Sigmoid colon (tissue), 7 donors: ENCODE measurements around the gene SGCD. TPM values are rescaled to one million over a fixed set of nuclear protein-coding genes. Genes with fewer than 3 reads are reported as not detected.

ENCODE experiments used
- DNase-seq: peaks from one replicate; pipeline ENCODE4 v3.0.0-alpha.2; 2019
- H3K27ac ChIP-seq, 4 donors: fragments of 200-600 bp; sonication (generic); one replicate each; pipeline ENCODE4 v1.5.1; 2016 to 2019; ENCODE audit warnings: mild to moderate bottlenecking in 1 of 4
- H3K27me3 ChIP-seq, 3 donors: fragments of 200-600 bp; sonication (generic); one replicate each; pipeline ENCODE4 v1.5.1; 2019; ENCODE audit warnings: mild to moderate bottlenecking in 1 of 3
- H3K36me3 ChIP-seq, 4 donors: fragments of 200-600 bp; sonication (generic); one replicate each; pipeline ENCODE4 v1.5.1; 2016 to 2019
- H3K4me1 ChIP-seq, 4 donors: fragments of 200-600 bp; sonication (generic); one replicate each; pipeline ENCODE4 v1.5.1; 2017 to 2019
- H3K4me3 ChIP-seq, 4 donors: fragments of 200-600 bp; sonication (generic); one replicate each; pipeline ENCODE4 v1.5.1; 2017 to 2019; ENCODE audit warnings: mild to moderate bottlenecking in 2 of 4, moderate library complexity in 1 of 4
- H3K9me3 ChIP-seq, 4 donors: fragments of 200-600 bp in 3 of 4; sonication (generic) in 3 of 4; one replicate each; pipeline versions ENCODE4 v1.5.1 to v1.6.1; 2013 to 2019
- EP300 ChIP-seq, 4 donors: sonication (generic); formaldehyde crosslinking; IDR thresholded peaks; one replicate each; pipeline ENCODE4 v1.6.1; 2017; ENCODE audit warnings: antibody characterized with exemption in 4 of 4
- POLR2A ChIP-seq, 2 donors: fragments of 450-650 bp; IDR thresholded peaks; one replicate each; pipeline ENCODE4 v1.6.1; 2016; ENCODE audit warnings: antibody characterized with exemption in 2 of 2, mild to moderate bottlenecking in 2 of 2, moderate library complexity in 2 of 2
- POLR2AphosphoS5 ChIP-seq, 4 donors: sonication (generic); formaldehyde crosslinking; IDR thresholded peaks; one replicate each; pipeline ENCODE4 v1.6.1; 2017; ENCODE audit warnings: antibody characterized with exemption in 4 of 4
- WGBS, 2 donors: extraction: QIAGEN DNeasy Blood & Tissue Kit; methylation state at CpG; one replicate each; pipeline ENCODE4 v1.1.7; 2013; 5-methylcytosine and 5-hydroxymethylcytosine counted together
- intact Hi-C: fragments of 100-400 bp; cut with DNase I; formaldehyde crosslinking; loops from one replicate; pipeline ENCODE4 v1.15.1; 2023
- polyA plus RNA-seq, 3 donors: library from polyadenylated mRNA; stranded (reverse); fragments of 200-250 nt; gene quantifications; one replicate each; pipeline ENCODE4 v1.2.3, GENCODE V29; 2013
- total RNA-seq, 4 donors: library from RNA; depleted of rRNA; stranded (reverse); fragments of >200 nt; gene quantifications; one replicate each; pipeline ENCODE4 v1.1.0, GENCODE V29; 2016
- TF ChIP-seq, protein P1 (sequence below), 4 experiments: fragments of 450-650 bp in 3 of 4; fragments of 200-600 bp in 1 of 4; IDR thresholded peaks; one replicate each; pipeline ENCODE4 v1.5.1; 2016 to 2019; ENCODE audit warnings: antibody characterized with exemption in 4 of 4, mild to moderate bottlenecking in 3 of 4, moderate library complexity in 2 of 4
- donor health status: healthy with polysubstance abuse.
- donor health status: Bipolar disorder and iron deficiency.
- donor health status: healthy.

Gene SGCD
- total and polyA plus RNA-seq, 7 donors, result under 0.01 to 34.3 (median 8.2) TPM

DNA sequence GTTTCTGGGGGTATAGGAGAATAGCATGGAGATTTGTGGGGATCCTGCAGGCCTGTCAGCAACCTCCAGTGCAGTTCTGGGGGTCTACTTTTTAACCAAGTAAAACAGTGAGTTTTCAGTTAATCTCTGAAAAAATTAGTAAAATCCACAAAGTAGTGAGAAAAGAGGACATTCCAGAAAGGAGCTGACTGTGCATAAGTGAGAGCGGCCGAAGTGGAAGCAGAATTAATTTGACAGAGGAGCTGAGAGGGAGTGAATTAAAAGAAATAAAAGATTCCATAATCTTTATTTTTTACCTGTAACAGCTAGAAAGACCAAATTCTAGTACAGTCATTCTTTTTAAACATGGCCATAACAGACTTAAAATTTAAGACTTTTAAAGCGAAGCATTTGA, 149.2 kb downstream of the SGCD start:
- H3K9me3 ChIP-seq, result no peaks in the 10 kb centered on the region
- no peaks in the 10 kb centered on the region for H3K36me3 ChIP-seq
- no peaks in the 10 kb centered on the region for H3K27me3 ChIP-seq
- 80 to 86% methylated on average over 3 of the region's 3 CpGs for WGBS, 2 donors
- intact Hi-C loops, result no loop called here
- DNase-seq, result no peak
- H3K4me3 ChIP-seq, result no peak overlapping the region
- H3K27ac ChIP-seq, result peak overlapping the region in 3 of 4 donors; percentile 49 to 71 (median 63)
- peaks cover 0 to 44% (median 31%) of the 10 kb centered on the region in 4 donors for H3K4me1 ChIP-seq
- no peak for TF ChIP-seq POLR2AphosphoS5 (IDR thresholded peaks at IDR 0.05)
- TF ChIP-seq EP300 (IDR thresholded peaks at IDR 0.05), result no peak
- TF ChIP-seq, protein P1, sequence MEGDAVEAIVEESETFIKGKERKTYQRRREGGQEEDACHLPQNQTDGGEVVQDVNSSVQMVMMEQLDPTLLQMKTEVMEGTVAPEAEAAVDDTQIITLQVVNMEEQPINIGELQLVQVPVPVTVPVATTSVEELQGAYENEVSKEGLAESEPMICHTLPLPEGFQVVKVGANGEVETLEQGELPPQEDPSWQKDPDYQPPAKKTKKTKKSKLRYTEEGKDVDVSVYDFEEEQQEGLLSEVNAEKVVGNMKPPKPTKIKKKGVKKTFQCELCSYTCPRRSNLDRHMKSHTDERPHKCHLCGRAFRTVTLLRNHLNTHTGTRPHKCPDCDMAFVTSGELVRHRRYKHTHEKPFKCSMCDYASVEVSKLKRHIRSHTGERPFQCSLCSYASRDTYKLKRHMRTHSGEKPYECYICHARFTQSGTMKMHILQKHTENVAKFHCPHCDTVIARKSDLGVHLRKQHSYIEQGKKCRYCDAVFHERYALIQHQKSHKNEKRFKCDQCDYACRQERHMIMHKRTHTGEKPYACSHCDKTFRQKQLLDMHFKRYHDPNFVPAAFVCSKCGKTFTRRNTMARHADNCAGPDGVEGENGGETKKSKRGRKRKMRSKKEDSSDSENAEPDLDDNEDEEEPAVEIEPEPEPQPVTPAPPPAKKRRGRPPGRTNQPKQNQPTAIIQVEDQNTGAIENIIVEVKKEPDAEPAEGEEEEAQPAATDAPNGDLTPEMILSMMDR (IDR thresholded peaks at IDR 0.05), result no peak
- TF ChIP-seq POLR2A (IDR thresholded peaks at IDR 0.05), result no peak

DNA sequence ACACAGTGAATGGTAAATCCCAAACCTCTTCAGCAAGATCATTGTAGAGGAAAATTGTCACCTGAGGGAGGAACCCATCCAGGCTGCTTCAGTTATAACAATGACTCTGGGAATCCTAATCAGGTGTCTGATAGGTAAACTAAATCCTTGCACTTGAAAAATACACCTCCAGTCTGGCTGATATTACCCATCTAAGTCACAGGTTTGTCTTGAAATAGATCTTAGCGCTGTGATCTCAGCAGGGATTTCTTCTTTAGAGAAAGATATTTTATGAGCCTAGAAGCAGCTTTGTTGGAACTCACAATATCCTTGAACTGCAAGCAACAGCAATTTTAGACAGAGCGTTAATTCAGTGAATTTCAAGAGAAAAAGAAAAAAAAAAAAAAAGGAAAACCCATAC, 149.7 kb downstream of the SGCD start:
- 78 to 86% methylated on average over 2 of the region's 2 CpGs for WGBS, 2 donors
- TF ChIP-seq POLR2AphosphoS5 (IDR thresholded peaks at IDR 0.05), result no peak
- TF ChIP-seq EP300 (IDR thresholded peaks at IDR 0.05), result no peak
- TF ChIP-seq, protein P1 (IDR thresholded peaks at IDR 0.05), result no peak
- no peak for TF ChIP-seq POLR2A (IDR thresholded peaks at IDR 0.05)
- no peak overlapping the region for H3K4me3 ChIP-seq
- H3K9me3 ChIP-seq, result no peaks in the 10 kb centered on the region
- no peaks in the 10 kb centered on the region for H3K27me3 ChIP-seq
- H3K4me1 ChIP-seq, result peaks cover 0 to 44% (median 31%) of the 10 kb centered on the region in 4 donors
- no peaks in the 10 kb centered on the region for H3K36me3 ChIP-seq
- H3K27ac ChIP-seq, result peak overlapping the region in 3 of 4 donors; percentile 49 to 71 (median 63)
- intact Hi-C loops, result no loop called here
- DNase-seq, result no peak

DNA sequence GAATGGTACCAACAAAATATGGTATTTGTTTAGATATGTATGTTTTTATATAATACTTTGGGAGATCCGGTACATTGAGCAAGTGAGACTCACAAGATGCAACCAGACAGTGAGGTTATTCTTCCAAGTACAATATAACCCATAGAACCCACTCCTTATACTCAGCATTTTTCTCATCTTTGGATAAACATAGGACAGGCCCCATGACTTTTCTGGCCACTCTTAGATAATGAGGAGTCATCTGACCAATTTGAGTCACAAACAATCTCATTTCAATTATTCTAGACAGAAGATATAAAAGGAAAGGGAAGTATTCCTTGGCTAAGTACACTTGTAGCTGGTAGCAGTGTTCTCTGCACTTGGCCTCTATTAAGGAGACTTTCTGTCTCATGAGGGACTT, 150.2 kb downstream of the SGCD start:
- H3K9me3 ChIP-seq, result no peaks in the 10 kb centered on the region
- WGBS, 2 donors, result 70 to 89% methylated on average over 1 of the region's 1 CpG
- H3K36me3 ChIP-seq, result no peaks in the 10 kb centered on the region
- no peak overlapping the region for H3K4me3 ChIP-seq
- H3K27ac ChIP-seq, result peak overlapping the region in 2 of 4 donors; percentile 63 to 71
- intact Hi-C loops, result no loop called here
- no peaks in the 10 kb centered on the region for H3K27me3 ChIP-seq
- DNase-seq, result no peak
- H3K4me1 ChIP-seq, result peaks cover 0 to 44% (median 31%) of the 10 kb centered on the region in 4 donors
- TF ChIP-seq POLR2A (IDR thresholded peaks at IDR 0.05), result no peak
- TF ChIP-seq EP300 (IDR thresholded peaks at IDR 0.05), result no peak
- no peak for TF ChIP-seq POLR2AphosphoS5 (IDR thresholded peaks at IDR 0.05)
- TF ChIP-seq, protein P1 (IDR thresholded peaks at IDR 0.05), result no peak

DNA sequence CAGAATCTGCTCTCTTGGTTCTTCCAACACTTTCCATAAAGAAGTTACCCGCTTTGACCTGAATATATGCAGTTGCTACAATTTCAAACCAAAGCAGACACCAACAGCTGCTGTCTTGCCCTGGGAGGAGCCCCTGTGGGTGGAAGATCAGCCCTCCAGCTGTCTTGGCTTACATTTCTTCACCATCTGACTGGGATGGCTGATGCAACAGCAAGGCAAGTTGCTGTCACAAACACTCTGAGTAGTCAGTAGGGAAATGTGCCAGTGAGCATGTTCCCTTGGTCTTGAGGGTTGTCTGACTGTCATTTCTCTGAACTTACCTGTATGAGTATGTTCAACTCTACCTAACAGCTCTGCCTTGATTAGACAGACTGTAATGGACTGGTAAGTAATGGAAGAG, 152.9 kb downstream of the SGCD start:
- peaks cover 0 to 24% (median 15%) of the 10 kb centered on the region in 4 donors for H3K4me1 ChIP-seq
- TF ChIP-seq POLR2AphosphoS5 (IDR thresholded peaks at IDR 0.05), result no peak
- no peak for TF ChIP-seq POLR2A (IDR thresholded peaks at IDR 0.05)
- no peak for TF ChIP-seq EP300 (IDR thresholded peaks at IDR 0.05)
- TF ChIP-seq, protein P1 (IDR thresholded peaks at IDR 0.05), result no peak
- H3K4me3 ChIP-seq, result no peak overlapping the region
- H3K27me3 ChIP-seq, result no peaks in the 10 kb centered on the region
- DNase-seq, result no peak
- 84 to 85% methylated on average over 1 of the region's 1 CpG for whole genome bisulfite sequencing, 2 donors
- no peak overlapping the region for H3K27ac ChIP-seq
- no peaks in the 10 kb centered on the region for H3K36me3 ChIP-seq
- peaks cover 0 to 5% (median 0%) of the 10 kb centered on the region in 4 donors for H3K9me3 ChIP-seq
- intact Hi-C loops, result no loop called here

DNA sequence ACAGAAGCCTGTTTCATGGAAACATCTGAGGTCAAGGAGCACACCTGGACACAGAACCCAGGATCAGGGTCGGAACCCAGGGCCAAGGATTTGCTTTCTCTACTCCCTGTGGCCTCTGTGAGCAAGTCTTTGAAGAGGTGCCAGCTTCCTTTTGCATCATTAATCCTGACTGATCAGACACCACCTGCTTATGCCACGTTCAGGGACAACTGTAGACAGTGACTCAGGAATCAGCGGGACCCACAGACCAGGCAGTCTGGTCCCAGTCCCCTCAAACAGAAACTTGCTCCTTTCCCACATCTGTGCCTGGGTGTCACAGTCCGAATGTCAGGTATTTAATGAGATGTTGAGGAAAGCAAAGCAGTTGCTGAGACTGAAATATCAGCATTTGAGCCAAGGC, 154.8 kb downstream of the SGCD start:
- DNase-seq, result no peak
- Histone ChIP-seq H3K27me3 (no peaks in the 10 kb centered on the region), H3K36me3 (no peaks in the 10 kb centered on the region), H3K9me3 (peaks cover 0 to 5% (median 0%) of the 10 kb centered on the region in 4 donors), H3K27ac (no peak overlapping the region), H3K4me3 (no peak overlapping the region), H3K4me1 (peaks cover 0 to 5% (median 0%) of the 10 kb centered on the region in 4 donors)
- TF ChIP-seq, protein P1 (IDR thresholded peaks at IDR 0.05), result no peak
- TF ChIP-seq POLR2AphosphoS5 (IDR thresholded peaks at IDR 0.05), result no peak
- TF ChIP-seq EP300 (IDR thresholded peaks at IDR 0.05), result no peak
- no peak for TF ChIP-seq POLR2A (IDR thresholded peaks at IDR 0.05)
- WGBS, 2 donors, result 56 to 81% methylated on average over 4 of the region's 4 CpGs
- intact Hi-C loops, result no loop called here
